RWPE1 (cell line): ENCODE data around the gene AQP12B.

Experiments used
- CTCF ChIA-PET: fragments of 350-600 bp; sonication (Branson Sonifier 250); formaldehyde crosslinking; extraction: SDS; loops from one replicate; lab custom pipeline; 2021; lab: Yijun Ruan, JAX
- POLR2A ChIA-PET: fragments of 400-600 bp; formaldehyde crosslinking; extraction: SDS; loops from one replicate; lab custom pipeline; 2020; ENCODE audit warnings: antibody characterized with exemption; ENCODE audit not compliant: low non-redundant PET; lab: Yijun Ruan, JAX
- DNase-seq: peaks from one replicate; pipeline ENCODE4 v3.0.0; 2012; ENCODE audit warnings: low spot score
- H3K27ac ChIP-seq: fragments of 450-650 bp; 2 replicates; pipeline ENCODE4 v1.5.1; 2017
- TF ChIP-seq, protein P1 (sequence below): fragments of 450-650 bp; conservative IDR thresholded peaks from 2 replicates; pipeline ENCODE4 v1.5.1; 2017; ENCODE audit warnings: low read depth, mild to moderate bottlenecking

Gene AQP12B

DNA sequence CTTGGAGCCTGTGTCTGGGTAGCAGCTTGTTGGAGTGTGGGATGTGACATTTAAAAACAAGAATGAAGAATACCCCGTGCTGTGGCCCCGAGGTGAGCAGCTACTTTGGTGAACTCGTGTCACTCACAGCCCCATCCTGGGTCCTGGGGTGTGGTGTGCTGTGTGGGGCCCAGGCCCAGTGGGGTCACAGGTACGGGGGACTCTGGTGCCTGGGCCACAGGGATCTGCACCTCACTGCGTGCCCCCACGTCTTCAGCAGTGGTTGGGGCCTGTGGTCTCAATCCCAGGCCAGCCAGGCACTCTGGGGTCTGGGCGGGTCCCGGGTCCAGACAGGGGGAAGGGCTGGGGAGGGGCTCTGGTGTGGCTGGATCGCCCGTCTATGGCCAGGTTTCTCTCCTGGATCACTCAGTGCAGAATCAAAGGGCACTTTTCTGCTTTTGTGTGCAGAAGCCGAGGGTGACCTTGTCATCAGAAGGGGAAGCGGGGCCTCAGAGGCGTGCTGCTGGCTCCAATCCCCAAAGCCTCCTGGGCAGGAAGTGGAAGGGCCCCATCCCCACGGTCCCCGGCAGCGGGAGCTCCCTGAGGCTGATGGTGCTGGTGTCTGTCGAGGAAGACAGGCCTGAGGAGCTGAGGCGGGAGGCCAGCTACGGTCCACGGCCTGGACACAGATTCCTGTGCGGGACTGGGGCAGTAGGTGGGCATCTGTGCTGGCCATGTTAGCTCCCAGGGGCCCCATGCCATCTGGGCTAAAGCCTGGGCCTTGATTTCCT lies 56.0 kb downstream of the AQP12B start:
- DNase-seq, result no peak
- TF ChIP-seq, protein P1, sequence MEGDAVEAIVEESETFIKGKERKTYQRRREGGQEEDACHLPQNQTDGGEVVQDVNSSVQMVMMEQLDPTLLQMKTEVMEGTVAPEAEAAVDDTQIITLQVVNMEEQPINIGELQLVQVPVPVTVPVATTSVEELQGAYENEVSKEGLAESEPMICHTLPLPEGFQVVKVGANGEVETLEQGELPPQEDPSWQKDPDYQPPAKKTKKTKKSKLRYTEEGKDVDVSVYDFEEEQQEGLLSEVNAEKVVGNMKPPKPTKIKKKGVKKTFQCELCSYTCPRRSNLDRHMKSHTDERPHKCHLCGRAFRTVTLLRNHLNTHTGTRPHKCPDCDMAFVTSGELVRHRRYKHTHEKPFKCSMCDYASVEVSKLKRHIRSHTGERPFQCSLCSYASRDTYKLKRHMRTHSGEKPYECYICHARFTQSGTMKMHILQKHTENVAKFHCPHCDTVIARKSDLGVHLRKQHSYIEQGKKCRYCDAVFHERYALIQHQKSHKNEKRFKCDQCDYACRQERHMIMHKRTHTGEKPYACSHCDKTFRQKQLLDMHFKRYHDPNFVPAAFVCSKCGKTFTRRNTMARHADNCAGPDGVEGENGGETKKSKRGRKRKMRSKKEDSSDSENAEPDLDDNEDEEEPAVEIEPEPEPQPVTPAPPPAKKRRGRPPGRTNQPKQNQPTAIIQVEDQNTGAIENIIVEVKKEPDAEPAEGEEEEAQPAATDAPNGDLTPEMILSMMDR, result no peak
- CTCF ChIA-PET, result no interaction called here
- no peak overlapping the region for H3K27ac ChIP-seq
- POLR2A ChIA-PET, result no interaction called here
